Upper lobe of left lung (tissue), 4 donors: Measurements from ENCODE around the gene SMG7.

Experiments used
- POLR2A ChIP-seq, 4 donors: fragments of 450-650 bp; IDR thresholded peaks; one replicate each; pipeline ENCODE4 v1.5.1; 2016 to 2017; ENCODE audit warnings: antibody characterized with exemption in 4 of 4, mild to moderate bottlenecking in 2 of 4
- TF ChIP-seq, protein P1 (sequence below), 6 experiments: fragments of 450-650 bp in 4 of 6; fragments of 200-600 bp in 2 of 6; sonication (generic) in 2 of 6; IDR thresholded peaks; one replicate each; pipeline ENCODE4 v1.5.1; 2016 to 2019; ENCODE audit warnings: antibody characterized with exemption in 6 of 6

GRCh38 chr1:183600136-183600535 lies 127.8 kb downstream of the SMG7 start:
- TF ChIP-seq POLR2A (IDR thresholded peaks at IDR 0.05), result no peak
- TF ChIP-seq, protein P1, sequence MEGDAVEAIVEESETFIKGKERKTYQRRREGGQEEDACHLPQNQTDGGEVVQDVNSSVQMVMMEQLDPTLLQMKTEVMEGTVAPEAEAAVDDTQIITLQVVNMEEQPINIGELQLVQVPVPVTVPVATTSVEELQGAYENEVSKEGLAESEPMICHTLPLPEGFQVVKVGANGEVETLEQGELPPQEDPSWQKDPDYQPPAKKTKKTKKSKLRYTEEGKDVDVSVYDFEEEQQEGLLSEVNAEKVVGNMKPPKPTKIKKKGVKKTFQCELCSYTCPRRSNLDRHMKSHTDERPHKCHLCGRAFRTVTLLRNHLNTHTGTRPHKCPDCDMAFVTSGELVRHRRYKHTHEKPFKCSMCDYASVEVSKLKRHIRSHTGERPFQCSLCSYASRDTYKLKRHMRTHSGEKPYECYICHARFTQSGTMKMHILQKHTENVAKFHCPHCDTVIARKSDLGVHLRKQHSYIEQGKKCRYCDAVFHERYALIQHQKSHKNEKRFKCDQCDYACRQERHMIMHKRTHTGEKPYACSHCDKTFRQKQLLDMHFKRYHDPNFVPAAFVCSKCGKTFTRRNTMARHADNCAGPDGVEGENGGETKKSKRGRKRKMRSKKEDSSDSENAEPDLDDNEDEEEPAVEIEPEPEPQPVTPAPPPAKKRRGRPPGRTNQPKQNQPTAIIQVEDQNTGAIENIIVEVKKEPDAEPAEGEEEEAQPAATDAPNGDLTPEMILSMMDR (IDR thresholded peaks at IDR 0.05), result no peak
